Parathyroid adenoma (tissue), 2 donors: ENCODE measurements around the gene PKNOX2.

ENCODE experiments used
- H2AFZ ChIP-seq: fragments of 300-600 bp; sonication (generic); one replicate; pipeline ENCODE4 v1.7.0; 2017; ENCODE audit warnings: antibody characterized with exemption, mild to moderate bottlenecking
- H3K27ac ChIP-seq: fragments of 300-600 bp; sonication (generic); one replicate; pipeline ENCODE4 v1.7.0; 2017
- H3K27me3 ChIP-seq: fragments of 300-600 bp; sonication (generic); one replicate; pipeline ENCODE4 v1.7.0; 2017; ENCODE audit warnings: low read length; ENCODE audit not compliant: control insufficient read depth, insufficient read depth
- H3K36me3 ChIP-seq: fragments of 300-600 bp; sonication (generic); one replicate; pipeline ENCODE4 v1.7.0; 2017; ENCODE audit warnings: low read length; ENCODE audit not compliant: control insufficient read depth, insufficient read depth
- H3K4me1 ChIP-seq: fragments of 300-600 bp; sonication (generic); one replicate; pipeline ENCODE4 v1.7.0; 2017; ENCODE audit warnings: control low read depth
- H3K4me2 ChIP-seq: fragments of 300-600 bp; sonication (generic); one replicate; pipeline ENCODE4 v1.7.0; 2017; ENCODE audit warnings: low read length
- H3K4me3 ChIP-seq: fragments of 300-600 bp; sonication (generic); one replicate; pipeline ENCODE4 v1.7.0; 2017; ENCODE audit warnings: low read depth, low read length
- H3K79me2 ChIP-seq: fragments of 300-600 bp; sonication (generic); one replicate; pipeline ENCODE4 v1.7.0; 2017; ENCODE audit warnings: control low read depth
- H3K9ac ChIP-seq: fragments of 300-600 bp; sonication (generic); one replicate; pipeline ENCODE4 v1.7.0; 2017; ENCODE audit warnings: mild to moderate bottlenecking
- H3K9me3 ChIP-seq: fragments of 300-600 bp; sonication (generic); one replicate; pipeline ENCODE4 v1.7.0; 2017; ENCODE audit warnings: low read length; ENCODE audit not compliant: control insufficient read depth
- TF ChIP-seq, protein P1 (sequence below): fragments of 300-600 bp; sonication (generic); IDR thresholded peaks from one replicate; pipeline ENCODE4 v1.7.0; 2017; ENCODE audit warnings: antibody characterized with exemption, mild to moderate bottlenecking
- donor health status: primary hyperparathyroidism.

The PKNOX2 gene

GRCh38 chr11:125378083-125378482, 213.5 kb downstream of the PKNOX2 start:
- TF ChIP-seq, protein P1, sequence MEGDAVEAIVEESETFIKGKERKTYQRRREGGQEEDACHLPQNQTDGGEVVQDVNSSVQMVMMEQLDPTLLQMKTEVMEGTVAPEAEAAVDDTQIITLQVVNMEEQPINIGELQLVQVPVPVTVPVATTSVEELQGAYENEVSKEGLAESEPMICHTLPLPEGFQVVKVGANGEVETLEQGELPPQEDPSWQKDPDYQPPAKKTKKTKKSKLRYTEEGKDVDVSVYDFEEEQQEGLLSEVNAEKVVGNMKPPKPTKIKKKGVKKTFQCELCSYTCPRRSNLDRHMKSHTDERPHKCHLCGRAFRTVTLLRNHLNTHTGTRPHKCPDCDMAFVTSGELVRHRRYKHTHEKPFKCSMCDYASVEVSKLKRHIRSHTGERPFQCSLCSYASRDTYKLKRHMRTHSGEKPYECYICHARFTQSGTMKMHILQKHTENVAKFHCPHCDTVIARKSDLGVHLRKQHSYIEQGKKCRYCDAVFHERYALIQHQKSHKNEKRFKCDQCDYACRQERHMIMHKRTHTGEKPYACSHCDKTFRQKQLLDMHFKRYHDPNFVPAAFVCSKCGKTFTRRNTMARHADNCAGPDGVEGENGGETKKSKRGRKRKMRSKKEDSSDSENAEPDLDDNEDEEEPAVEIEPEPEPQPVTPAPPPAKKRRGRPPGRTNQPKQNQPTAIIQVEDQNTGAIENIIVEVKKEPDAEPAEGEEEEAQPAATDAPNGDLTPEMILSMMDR = no peak
- no peaks in the 10 kb centered on the region for H3K79me2 ChIP-seq
- H3K9me3 ChIP-seq = no peaks in the 10 kb centered on the region

DNA sequence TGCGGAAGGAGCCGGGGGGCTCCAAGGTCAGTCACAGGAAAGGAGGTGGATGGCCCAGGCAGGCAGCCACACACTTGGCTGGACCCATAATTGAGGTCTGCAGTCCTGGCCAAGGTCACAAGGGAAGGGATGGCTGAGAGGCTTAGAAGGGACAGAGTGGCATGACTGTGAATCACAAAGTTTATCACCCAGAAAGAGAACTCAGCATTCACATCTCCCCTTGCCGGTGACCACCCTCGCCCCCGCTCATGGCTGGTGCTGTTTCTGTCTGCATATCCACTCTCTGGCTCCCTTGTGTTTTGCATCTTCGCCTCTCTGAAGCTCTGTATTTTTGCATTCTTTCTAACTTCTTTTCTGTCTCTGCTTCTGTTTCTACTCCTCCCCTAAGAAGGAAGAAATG, 214.0 kb downstream of the PKNOX2 start:
- no peaks in the 10 kb centered on the region for H3K4me1 ChIP-seq
- H3K36me3 ChIP-seq = no peaks in the 10 kb centered on the region
- H2AFZ ChIP-seq = no peak overlapping the region
- no peak overlapping the region for H3K4me3 ChIP-seq
- H3K79me2 ChIP-seq = no peaks in the 10 kb centered on the region
- TF ChIP-seq, protein P1 = no peak
- no peak overlapping the region for H3K9ac ChIP-seq
- no peaks in the 10 kb centered on the region for H3K27me3 ChIP-seq
- H3K9me3 ChIP-seq = no peaks in the 10 kb centered on the region
- H3K27ac ChIP-seq = no peak overlapping the region
- no peak overlapping the region for H3K4me2 ChIP-seq

More at GRCh38 chr11:125378083-125378482, 213.5 kb downstream of the PKNOX2 start:
- H3K4me2 ChIP-seq = no peak overlapping the region
- no peak overlapping the region for H3K9ac ChIP-seq
- no peaks in the 10 kb centered on the region for H3K27me3 ChIP-seq
- H3K4me3 ChIP-seq = no peak overlapping the region
- no peak overlapping the region for H3K27ac ChIP-seq
- no peak overlapping the region for H2AFZ ChIP-seq
- no peaks in the 10 kb centered on the region for H3K36me3 ChIP-seq
- H3K4me1 ChIP-seq = no peaks in the 10 kb centered on the region

DNA sequence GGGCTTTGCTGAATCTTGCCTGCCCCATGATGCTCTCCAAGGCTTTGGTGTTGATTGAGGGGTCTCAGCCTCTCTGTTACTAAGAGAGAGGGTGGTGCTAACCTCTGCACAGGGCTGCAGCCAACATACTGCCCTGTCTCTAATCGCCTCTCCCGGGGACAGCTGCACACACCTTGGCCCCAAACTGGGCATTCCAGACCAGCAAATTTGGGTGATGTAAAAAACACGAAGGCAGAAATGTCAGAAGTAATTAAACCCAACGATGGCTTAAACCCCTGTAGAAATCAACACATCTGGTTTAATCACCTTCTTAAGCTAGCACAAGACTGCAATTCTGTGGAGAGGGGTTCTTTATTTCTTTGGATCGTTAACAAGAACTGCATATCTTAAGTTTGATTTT, 215.0 kb downstream of the PKNOX2 start:
- Histone ChIP-seq H3K9ac (no peak overlapping the region), H2AFZ (no peak overlapping the region), H3K27me3 (no peaks in the 10 kb centered on the region), H3K9me3 (no peaks in the 10 kb centered on the region), H3K27ac (no peak overlapping the region), H3K36me3 (no peaks in the 10 kb centered on the region), H3K79me2 (no peaks in the 10 kb centered on the region), H3K4me3 (no peak overlapping the region), H3K4me2 (no peak overlapping the region), H3K4me1 (no peaks in the 10 kb centered on the region)
- TF ChIP-seq, protein P1 = no peak

DNA sequence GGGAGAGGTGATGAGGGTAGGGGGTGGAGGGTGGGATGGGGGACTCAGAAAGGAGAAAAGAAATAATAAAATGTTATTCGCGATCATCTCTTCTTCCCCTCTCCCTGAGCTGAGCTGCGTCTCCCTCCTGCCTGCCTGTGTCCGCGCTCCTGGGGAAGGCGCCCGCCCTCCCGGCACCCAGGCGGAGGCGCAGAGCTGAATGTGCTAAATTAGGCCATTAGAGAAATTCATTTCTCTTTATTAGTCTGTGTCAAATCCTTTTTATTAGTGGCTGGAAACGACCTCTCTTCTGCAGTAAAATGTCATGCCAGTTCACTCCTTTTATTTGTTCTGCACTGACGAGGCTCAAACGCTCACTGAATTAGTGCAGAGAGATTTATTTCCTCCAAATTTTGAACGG, 215.4 kb downstream of the PKNOX2 start:
- Histone ChIP-seq H3K9ac (no peak overlapping the region), H3K4me3 (no peak overlapping the region), H3K79me2 (no peaks in the 10 kb centered on the region), H3K27ac (no peak overlapping the region), H3K4me2 (no peak overlapping the region), H3K27me3 (no peaks in the 10 kb centered on the region), H2AFZ (no peak overlapping the region), H3K9me3 (no peaks in the 10 kb centered on the region), H3K4me1 (no peaks in the 10 kb centered on the region), H3K36me3 (no peaks in the 10 kb centered on the region)
- TF ChIP-seq, protein P1 = no peak

DNA sequence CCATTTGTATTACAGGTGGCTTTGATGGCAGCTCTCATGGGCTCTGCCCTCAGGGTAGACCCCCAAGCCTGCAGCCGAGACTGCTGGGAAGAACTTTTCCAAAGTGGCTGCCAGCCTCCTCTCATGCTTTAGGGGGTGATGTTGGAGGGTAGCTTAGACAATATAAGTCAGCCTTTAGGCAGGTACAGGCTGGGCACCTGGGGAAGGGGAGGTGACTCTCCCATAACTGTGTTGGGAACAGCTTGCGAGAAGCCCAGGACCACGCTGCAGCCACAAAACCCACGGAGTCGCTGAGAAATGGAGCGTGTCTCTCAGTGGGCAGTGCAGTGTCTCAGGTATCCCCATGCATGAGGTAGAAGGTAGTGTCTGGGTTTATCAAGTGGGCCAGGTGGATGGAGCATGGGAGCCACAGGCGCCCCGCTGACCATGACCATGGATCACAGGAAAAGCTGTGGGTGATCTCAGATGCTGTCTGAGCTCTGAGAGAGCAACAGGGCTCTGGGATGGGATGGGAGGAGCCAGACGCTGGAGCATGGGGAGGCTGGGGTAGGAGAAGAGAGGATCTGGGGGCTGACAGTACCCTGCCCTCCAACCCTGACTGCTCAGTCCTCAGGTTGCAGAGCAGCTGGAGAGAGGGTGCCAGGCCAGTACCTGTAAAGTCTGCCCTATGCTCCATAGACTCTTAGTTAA, 216.3 kb downstream of the PKNOX2 start:
- no peaks in the 10 kb centered on the region for H3K79me2 ChIP-seq
- H3K4me2 ChIP-seq = no peak overlapping the region
- H3K4me1 ChIP-seq = no peaks in the 10 kb centered on the region
- TF ChIP-seq, protein P1 = no peak
- no peak overlapping the region for H3K27ac ChIP-seq
- no peaks in the 10 kb centered on the region for H3K36me3 ChIP-seq
- H3K4me3 ChIP-seq = no peak overlapping the region
- no peaks in the 10 kb centered on the region for H3K27me3 ChIP-seq
- H3K9ac ChIP-seq = no peak overlapping the region
- H2AFZ ChIP-seq = no peak overlapping the region
- no peaks in the 10 kb centered on the region for H3K9me3 ChIP-seq
